AG08395 (cell line): Measurements from ENCODE around the gene ADAMTSL2.

Experiments used
- DNase-seq: peaks from one replicate; pipeline ENCODE4 v3.0.0; 2012; ENCODE audit warnings: mixed read lengths, low spot score

The ADAMTSL2 gene

DNA sequence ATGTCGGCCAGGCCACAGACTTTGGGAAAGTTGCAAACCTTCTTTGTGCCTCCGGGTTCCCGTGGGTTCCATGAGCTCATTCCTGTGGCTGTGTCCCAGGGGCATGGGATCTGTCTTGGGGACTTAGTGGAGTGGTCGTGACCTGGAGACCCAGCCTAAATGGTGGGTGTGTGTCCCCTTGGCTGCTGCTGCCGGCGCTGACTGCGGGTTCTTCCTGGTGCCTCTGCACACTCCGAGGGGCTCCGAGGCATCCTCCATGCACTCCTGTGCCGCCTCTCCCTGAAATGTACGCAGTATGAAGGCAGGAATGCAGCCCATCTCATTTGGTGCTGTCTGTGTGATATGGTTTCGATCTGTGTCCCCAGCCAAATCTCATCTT is 34.6 kb upstream of the ADAMTSL2 start:
- DNase-seq: no peak

DNA sequence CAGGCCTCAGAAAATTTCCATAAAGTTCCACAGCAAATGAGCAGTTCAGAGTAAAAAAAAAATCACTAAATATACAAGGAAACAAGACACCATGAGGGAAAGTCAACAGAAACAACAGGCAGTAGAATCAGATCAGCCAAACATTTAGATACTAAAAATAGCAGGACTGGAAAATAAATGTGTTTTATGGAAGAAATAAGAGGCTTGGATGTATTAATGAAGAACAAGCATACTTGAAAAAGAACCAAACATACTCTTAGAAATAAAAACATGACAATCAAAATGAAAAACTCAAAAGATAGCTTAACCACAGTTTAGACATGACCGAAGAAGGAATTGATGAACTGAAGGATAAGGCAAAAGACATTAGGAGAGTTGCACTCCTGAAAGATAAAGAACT is 32.4 kb upstream of the ADAMTSL2 start:
- DNase-seq: no peak

DNA sequence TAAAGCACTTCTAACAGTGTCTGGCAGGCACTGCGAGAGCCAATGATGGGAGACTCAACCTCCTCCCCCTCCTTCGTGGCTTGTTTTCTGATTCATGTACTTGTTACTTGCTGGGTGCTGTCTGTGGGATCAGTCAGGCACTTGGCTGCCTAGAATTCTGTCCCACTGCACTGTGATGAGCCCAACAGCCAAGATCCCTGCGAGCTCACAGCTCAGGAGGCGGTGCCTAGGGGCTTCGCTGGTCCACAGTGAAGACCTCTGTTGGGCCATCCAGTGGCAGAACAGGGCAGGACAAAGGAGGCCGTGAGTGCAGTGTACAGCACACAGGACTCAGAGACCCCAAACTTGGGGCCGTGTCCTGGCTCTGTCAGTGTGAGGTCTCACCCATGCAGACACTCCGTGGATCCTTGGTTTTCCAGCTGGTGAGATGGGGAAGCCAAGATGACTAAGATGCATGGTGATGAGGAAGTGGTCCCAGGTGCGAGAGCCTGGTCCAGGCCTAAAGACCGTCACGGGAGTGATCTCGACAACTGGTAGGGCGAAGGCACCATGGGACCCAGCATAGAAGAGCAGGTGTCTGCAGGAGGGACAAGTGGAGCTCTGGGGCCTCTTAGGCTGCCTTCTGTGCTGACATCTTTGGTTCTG is 29.2 kb upstream of the ADAMTSL2 start:
- DNase-seq: peak; percentile 34

DNA sequence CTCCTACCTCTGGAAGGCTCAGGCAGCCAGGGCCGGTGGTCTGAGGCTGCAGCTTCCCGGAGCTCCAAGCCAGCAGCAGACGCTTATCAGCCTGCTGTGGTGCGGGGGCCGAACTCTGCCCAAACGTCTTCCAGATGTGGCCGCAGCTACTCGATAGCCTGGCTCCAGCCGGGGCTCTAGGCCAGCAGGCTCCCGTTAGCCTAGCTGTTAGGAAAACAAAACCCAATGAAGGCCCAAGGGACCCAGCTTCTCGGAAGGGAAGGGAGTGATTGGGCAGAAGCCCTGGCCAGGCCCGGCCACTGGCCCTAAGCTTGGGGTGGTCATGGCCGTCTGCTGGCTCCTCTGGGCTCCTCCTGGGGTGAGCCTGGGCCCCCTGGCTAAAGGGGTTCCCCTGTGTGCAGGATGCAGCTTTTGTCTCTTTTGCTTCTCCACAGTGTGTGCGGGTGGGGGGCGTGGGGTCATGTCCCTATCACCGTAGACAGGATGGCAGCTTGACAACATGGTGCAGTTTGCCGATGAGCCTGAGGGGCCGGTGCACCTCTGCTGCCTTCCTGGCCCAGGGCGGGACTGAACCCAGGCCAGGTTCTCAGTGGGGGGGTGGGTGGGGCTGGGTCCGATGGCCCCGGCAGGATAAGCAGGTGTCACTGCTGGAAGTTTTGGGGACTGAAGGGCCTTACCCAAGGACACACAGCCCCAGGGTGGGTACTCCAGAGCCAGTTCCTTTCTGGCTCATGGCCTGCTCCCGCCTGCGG is 28.4 kb upstream of the ADAMTSL2 start:
- DNase-seq: peak; percentile 78

DNA sequence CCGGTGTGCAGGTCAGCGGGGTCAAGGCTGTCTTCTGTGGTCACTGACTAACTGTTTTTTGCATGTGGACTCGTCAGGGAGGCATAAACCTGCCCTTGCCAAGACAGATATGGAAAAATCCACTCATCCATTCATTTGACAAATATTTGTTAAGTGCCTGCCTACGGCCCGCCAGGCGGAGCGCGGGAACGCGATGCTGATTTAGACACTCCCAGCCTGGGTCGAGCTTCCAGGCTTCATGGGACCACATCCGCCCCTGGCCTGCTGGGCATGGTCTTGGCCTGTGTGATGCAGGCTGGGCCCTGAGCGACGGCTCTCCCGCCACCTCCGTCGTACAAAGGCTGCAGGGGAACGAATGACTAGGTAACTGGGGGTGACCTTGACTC is 27.9 kb upstream of the ADAMTSL2 start:
- peak; percentile 96 for DNase-seq

DNA sequence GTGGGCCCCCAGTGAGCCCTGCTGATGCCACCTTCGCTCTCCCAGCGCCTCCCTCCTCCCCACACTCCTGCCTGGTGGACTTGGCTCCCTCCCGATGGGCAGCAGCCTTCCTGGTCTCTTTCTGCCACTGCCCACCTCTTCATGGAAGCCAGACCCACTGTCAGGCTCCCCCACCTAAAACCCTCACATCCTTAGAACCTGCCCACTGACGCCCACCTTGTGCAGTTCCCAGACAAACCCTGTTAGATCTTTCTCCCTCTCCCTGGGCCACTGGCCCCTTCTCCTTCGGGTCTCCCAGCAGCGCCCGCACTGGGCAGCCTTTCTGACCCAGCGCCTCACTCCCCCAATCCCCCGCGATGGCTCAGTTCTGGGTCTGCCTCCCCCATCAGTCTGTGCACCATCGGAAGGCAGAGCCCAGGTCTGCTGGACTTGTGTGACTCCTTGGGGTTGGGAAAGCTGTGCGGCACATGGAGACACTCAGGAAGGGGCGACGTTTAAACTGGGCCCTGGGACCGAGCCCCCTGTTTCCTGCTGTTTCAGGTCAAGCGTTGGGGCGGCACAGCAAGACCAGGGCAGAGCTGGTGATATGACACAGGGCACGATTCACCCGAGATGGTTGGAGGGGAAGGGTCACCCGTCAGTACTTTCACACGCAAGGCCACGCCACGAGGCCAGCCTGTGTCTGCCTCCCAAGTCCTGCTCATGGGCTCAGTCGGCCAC is 27.1 kb upstream of the ADAMTSL2 start:
- DNase-seq: no peak

DNA sequence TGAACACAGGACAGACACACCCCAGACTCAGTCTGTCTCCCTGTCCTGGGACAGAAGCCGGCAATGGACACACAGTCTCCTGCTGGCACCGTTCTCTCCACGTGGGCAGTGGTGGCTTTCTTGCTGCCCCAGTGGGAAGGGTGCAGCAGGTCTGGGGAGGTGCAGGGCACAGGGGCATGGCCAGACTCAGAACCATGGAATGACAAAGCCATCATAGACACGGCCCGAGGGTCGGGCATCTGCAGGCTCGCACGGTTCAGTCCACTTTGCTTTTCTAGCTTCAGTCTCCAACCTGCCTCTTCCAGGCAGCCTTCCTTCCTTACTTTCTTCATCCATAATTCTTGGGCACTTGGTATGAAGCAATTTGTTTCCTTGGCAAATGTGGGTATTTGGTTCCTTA is 26.5 kb upstream of the ADAMTSL2 start:
- DNase-seq: no peak

DNA sequence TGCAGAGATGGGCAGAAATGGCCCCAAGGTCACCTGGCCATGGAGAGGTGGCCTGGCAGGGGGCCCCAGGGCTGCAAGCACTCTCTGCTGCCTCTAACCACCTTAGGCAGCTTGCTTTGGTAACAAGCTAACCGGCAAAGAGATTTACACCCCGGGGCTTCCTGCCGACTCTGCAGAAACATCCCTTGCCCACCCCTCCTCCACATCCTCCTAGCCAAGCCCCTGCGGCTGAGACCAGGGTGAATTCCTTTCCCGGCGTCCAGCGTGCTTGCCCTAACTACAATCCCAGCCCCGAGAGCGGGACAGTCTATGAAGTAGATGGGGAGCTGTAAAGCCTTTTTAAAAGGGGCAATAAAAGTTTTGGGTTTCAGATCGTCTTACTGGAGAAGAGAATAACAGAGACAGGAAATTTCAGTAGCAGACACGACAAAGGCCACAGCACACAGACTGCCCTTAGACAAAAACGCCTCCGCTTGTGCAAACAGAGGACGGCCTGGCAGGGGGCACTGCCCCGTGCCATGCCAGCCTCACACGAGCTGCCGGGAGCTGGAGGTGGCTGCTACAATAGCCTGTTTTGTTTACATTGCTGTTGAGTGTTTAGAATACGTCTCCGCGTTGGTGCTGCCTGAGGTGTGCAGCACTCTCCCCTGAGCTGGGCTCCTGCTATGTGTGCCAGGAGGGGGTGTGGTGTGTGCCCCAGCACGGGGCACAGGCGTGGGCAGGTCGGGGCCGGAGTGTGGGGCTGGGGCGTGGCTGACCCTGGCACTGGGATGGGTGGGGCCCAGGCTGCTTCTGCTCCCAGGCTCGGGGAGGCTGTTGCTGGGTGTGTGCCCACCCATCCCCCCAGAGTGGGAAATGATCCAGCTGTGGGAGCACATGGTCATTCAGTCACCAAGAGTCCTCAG is 25.1 kb upstream of the ADAMTSL2 start:
- DNase-seq: peak; percentile 11

DNA sequence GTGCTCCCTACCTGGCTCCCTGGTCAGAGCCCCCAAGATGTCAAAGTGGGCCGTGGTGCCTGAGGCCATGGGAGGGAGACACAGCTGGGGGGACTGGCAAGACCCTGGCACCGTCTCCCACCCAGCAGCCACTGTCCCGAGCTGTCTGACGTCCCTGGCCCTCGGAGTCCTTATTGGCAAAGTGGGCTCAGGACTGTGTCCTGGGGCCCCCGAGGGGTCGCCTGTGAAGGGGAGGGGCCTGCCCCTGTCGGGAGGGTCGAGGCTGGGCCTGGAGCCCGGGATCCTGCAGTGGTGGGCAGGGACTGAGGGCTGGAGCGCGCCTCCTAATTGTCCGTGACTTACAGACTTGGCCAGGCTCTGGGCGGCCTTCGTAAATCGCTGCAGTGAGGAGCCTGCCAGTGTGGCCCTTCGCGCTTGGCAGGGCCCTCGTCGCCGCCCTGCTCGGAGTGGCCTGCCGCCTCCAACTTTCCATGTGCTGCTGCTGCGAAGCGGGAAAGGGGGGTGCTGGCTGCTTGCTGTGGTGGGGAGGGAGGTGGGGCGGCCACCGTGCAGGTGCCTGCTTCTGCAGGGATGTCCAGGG is 23.5 kb upstream of the ADAMTSL2 start:
- no peak for DNase-seq

DNA sequence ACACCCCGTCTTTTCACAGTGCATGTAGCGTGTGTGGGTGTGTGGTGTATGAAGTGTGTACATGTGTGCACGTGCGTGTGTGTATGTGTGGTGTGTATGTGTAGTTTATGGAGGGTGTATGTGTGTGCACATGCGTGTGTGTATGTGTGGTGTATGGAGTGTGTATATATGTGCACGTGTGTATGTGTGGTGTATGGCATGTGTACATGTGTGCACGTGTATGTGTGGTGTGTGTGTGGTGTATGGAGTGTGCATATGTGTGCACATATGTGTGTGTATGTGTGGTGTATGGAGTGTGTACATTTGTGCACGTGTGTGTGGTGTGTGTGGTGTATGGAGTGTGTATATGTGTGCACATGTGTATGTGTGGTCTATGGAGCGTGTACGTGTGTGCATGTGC is 22.9 kb upstream of the ADAMTSL2 start:
- DNase-seq: no peak

DNA sequence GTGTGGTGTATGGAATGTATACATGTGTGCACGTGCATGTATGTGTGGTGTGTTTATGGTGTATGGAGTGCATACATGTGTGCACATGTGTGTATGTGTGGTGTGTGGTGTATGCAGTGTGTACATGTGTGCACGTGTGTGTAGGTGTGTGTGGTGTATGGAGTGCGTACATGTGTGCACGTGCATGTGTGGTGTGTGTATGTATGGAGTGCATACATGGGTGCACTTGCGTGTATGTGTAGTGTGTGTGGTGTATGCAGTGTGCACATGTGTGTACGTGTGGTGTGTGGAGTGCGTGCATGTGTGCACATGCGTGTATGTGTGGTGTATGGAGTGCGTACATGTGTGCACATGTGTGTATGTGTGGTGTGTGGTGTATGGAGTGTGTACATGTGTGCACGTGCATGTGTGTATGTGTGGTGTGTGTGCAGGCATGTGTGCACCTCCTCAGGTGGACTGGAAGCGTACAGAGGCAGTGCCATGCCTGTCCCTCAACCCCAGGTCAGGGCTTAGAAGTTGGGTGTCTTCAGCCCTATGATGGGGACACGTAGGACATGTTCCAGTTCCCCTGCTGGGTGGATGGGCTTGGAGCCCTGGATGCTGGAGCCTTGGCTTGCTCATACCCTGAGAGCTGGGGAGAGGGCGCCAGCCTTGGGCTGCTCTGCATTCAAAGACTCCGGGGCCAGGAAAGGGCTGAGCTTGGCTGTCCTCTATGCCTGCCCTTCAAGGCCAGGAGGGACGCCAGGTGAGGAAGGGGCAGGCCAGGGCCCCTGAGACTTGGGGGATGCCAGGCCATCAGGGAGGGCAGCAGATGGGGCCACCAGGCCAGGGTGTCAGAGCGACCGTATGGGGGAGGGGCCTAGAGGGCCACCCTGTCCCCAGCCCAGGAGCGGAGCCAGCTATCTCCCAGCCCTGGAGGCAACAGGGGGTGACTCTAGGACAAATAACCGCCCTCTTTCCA is 22.0 kb upstream of the ADAMTSL2 start:
- no peak for DNase-seq

DNA sequence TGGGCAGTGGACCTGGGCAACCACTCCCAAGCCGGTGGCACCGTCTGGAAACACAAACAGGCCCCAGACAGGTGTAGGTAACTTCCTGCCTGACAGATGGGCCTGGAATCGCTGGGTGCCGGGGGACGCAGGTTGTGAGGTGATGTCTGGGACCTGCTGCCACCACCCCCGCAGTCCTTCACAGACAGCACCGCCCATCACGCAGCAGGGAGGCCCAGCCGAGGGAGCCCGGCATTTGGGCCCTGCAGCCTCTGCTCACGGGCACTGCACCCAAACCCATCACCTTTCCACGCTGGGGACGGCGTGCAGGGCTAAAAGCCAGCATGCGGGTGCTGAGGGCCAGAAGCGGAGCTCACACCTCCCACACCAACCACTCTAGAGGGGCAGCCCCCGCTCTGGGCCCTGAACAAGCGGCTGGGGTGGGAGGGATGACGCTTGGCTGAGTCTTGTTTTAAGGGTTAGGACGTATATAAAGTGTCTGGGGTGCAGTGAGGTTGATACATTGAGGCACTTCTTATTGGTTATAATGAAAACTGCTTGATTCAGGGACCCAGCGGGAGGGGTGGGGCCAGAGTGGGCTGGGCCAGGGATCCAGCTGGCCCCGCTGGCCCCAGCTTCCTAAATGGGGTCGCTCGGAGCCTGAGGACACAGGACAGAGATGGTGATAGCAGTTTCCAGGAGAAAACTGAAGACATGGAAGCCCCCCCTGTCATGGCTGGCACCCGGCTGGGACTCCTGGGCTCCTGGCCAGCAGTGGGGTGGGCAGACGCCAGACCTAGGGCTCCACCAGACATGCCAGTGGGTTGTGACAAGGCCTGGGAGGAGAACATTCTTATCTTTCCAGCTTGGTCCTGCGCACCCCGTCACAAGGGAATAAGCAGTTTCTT is 21.0 kb upstream of the ADAMTSL2 start:
- DNase-seq: no peak

DNA sequence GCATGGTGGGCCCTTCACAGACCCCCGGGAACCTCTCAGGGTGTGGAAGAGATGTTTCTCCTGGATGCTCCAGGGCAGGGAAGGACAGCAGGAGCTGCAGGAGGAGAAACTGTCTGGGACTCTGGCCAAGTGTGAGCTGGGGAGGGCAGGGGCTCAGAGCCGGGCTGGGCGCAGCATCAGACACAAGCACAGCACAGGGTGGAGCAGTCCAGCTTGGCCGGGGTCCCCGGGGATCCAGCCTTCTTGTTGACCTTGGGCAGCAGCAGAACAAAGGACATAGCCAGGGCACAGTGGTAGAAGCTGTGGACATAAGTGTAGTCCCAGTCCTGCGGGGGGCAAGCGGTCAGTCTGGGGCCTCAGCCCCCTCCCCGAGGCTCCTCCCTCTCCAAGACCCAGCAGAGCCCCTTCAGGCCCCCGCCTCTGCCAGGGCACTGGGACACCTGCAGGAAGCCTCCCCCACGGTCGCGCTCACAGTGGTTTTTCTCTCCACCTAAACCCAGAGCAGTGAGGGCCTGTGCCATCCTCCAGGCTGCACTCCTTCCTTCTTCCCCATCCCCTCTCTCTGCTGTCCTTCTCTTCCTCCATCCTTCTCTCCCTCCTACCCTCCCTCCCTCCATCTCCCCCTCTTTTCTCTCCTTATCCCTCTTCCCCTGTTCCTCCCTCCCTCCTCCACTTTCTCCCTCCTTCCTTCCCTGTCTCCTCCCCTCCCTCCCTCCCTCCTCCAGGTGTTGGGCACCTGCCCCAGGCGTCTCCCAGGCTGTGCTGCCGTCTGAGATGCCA is 19.9 kb upstream of the ADAMTSL2 start:
- DNase-seq: no peak

DNA sequence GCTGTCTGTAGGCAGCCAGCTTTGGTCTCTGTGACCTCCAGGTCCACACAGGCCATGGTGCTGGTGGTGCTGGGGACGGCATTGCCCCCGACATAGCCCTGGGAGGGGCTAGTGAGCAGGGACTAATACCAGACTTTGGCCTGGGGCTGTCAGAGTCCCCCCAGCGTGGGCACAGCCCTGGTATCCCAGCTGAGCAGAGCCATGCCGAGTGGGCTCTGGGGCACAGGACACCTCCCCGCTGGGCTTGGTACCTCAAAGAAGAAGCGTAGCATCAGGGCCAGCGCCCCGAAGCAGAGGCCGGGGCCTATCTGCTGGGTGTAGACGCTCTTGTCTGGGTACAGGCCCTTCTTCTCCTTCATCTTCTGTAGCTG is 19.3 kb upstream of the ADAMTSL2 start:
- DNase-seq: no peak

DNA sequence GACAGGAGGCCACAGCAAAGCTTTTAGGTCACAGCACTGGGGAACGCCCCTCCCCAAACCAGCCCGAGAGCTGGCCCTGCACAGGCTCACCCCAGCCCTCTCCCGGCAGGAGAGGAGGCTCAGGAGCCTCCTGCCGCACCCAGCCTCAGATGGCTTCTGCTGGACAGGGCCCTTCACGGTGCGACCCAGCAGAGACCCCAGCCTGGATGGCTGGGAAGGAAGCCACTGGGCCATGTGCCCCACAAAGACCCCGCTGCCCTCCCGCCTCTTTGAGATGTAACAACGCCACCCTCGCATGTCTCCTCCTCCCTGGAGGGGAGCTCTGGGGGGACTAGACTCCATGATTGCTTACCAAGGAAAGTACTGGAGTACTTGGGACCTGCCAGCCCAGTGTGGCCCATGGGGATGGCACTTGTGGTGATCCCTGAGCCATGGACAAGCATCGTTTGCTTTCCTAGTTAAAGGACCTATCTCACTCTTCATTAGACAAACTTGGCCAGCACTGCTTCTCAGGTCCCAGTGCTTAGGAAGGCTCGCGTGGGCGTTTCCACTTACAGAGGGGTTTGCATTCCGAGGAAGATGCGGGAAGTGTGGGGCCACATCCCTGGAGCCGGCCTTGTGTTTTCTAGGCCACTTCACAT is 18.8 kb upstream of the ADAMTSL2 start:
- no peak for DNase-seq

DNA sequence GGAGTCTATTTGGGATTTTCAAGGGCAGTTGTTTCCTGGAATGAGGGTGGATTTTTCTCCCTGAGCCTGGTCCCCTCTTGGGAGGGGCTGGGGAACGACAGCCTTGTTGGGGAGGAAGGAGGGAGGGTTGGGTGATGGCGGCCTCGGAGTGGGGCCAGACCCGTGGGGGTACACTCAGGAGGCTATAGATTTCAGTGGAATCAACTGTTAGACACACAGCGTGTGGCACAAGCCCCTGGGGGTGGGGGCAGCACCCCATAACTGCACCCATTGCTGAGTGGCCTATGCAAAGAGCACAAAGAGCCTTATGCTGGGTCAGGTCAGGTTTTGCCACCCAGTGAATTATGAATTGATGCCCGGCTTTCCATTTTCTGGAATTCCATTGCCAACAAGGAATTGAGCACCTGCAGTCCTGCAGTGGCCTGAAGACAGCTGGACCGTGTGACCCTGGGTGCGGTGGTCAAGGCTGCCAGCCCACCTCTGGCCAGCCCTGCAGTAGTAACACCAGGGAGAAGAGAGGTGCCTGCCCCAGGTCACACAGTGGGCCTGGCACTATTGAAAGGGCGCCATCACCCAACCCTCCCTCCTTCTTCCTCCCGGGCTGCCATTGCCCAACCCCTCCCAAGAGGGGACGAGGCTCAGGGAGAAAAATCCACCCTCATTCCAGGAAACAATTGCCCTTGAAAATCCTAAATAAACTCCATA is 18.1 kb upstream of the ADAMTSL2 start:
- DNase-seq: no peak

DNA sequence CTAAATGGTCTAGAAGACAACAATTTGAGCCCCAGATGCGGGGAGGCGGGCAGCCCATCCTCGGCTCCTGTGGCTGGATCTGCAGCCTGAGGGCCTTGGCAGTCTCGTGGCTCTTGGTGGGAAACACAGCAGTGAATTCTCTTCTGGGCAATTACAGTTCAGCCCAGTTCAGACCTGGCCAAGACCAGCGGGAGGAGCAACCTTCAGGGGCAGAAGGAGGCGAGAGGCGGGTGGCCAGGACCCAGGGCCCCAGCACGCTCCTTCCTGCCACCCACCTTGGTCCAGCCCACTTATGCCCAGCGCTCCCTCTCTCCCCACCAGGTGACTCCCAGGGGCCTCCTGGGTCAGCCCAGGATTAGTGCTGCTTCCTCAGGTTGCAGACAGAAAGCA is 17.5 kb upstream of the ADAMTSL2 start:
- DNase-seq: no peak

DNA sequence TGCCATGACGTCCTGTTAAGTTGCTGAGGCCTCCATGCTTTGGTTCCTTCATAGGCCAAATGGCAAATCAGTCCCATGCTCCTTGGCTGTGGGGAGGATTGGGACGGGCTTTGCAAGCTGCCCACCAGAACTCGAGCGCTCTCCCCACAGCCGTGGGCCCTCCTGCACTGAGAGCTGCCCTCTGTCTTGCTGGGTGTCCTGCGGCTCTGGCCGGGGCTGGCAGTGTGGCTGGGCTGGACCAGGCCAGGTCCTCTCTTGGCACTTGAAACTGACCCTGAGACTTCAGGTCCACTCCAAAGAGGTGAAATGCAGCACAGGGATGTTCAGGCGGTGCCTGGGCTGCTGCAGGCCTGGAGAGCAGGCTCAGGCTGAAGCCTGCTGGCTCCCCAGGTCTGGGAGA is 16.8 kb upstream of the ADAMTSL2 start:
- DNase-seq: no peak
